COR-L47 (cell line): ENCODE data around the gene ACP6.

ENCODE experiments used
- DNase-seq: peaks from one replicate; lab custom pipeline; 2025; lab: John Stamatoyannopoulos, UW

Gene ACP6

GRCh38 chr1:147648933-147649332 is 21.4 kb downstream of the ACP6 start:
- DNase-seq, result no peak

GRCh38 chr1:147647796-147648633 is 22.3 kb downstream of the ACP6 start:
- no peak for DNase-seq

DNA sequence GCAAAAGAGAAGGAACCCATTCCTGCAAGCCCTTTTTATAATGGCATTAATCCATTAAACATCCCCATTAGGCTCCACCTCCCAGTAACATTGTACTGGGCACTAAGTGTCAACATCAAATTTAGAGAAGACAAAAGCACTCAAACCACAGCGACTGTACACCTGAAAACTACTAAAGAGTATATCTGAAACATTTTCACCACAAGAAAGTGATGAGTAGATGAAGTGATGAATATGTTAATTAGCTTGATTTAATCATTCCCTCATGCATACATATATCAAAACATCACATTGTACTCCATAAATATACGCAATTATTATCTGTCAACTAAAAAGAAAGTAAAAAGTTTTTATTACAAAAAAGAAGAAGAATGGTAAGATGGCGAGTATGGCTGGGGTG is 26.4 kb downstream of the ACP6 start:
- DNase-seq, result no peak

- peak; percentile 33 for DNase-seq
Observed at GRCh38 chr1:147641695-147642592, 28.4 kb downstream of the ACP6 start.

- DNase-seq, result no peak
Observed at GRCh38 chr1:147641291-147641690, 29.0 kb downstream of the ACP6 start.

GRCh38 chr1:147640553-147641165 is 29.7 kb downstream of the ACP6 start:
- DNase-seq, result peak; percentile 57

DNA sequence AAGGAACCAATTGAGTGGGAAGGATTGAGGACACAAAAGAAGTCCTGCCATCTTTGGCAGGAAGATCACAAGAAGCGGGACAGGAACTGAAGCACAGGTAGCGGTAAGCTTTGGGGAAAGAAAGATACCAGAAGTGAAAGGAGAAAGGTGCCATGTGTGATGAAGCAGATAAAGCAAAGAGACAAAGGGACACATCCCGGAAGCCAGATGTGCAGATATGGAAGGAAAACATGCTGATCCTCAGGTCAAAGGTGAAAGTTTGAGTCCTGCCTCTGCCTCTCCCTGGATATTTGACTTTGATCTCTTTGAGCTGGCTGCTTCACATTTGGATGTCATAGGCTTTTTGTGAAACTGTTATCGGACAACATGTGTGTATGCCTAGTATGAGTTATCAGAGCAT is 34.0 kb downstream of the ACP6 start:
- no peak for DNase-seq

GRCh38 chr1:147635342-147635741 is 35.0 kb downstream of the ACP6 start:
- no peak for DNase-seq

- DNase-seq, result no peak
Observed at GRCh38 chr1:147634645-147635044, 35.7 kb downstream of the ACP6 start.

GRCh38 chr1:147633759-147634158 is 36.6 kb downstream of the ACP6 start:
- no peak for DNase-seq

GRCh38 chr1:147631839-147632238 is 38.5 kb downstream of the ACP6 start:
- no peak for DNase-seq

GRCh38 chr1:147630447-147630846 is 39.9 kb downstream of the ACP6 start:
- no peak for DNase-seq

GRCh38 chr1:147630022-147630421 is 40.3 kb downstream of the ACP6 start:
- no peak for DNase-seq

GRCh38 chr1:147628441-147628840 is 41.9 kb downstream of the ACP6 start:
- no peak for DNase-seq

DNA sequence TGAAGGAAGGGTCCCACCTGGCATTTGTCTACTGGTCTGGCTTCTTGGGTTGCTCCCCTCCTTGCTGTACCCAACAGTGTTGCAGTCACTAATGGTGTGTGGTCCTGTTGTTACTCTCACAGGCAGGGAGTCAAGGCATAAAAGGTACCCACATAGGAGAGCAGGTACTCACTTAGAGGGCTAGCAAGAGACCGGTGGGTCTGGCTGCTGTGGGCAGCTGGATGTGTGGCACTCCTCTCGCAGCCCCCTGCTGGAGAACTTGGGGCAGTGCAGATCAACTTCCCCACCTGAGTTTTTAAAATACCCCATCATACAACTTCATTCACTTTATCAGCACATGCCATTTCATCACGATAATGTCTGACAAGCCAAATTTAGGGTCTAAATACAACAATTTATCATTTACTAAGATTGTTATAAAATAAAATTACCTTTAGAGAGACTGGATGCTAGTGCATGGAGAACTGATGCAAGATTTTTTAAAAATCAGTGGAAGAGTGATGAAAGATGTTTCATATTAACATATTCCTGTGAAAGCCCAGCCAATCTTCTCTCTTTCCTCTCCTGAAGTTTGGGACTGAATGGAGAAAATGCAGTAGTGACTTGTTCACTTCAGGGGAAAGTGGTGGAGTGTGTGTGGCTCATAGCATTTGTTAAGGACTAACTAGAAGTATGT is 42.8 kb downstream of the ACP6 start:
- DNase-seq, result peak; percentile 61

GRCh38 chr1:147626739-147627138 is 43.6 kb downstream of the ACP6 start:
- peak; percentile 40 for DNase-seq

GRCh38 chr1:147626291-147626690 is 44.0 kb downstream of the ACP6 start:
- DNase-seq, result no peak

DNA sequence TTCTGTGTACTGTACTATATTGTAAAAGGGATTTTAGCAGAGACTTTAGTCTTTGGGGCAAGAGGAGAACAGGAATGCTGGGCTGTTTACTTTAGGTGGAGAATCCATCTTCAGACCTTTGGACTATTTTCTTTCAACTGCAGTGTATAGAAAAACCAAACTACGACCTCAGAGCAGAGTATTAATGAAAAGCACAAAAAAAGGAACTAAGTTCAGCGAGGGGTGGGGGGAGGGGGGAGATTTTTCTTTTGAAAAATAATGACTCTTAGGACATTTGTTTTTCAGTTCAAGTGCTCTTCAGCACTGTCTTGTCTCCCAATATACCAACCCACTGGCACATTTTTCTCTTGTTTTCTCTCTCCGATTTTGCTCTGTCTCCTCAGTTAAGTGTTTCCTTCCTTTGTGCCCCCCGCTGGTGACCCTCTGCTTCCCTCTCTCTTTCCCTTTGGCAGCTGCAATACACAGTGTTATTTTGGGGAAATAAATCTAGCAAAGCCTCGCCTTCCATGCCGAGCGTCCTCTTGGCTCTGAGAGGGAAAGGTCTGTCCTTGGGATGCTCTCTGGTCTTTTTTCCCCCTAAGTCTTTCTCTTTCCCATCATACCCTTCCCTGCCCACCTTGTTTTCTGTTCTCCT is 44.8 kb downstream of the ACP6 start:
- peak; percentile 40 for DNase-seq

GRCh38 chr1:147624529-147624928 is 45.8 kb downstream of the ACP6 start:
- DNase-seq, result no peak

GRCh38 chr1:147624011-147624410 is 46.3 kb downstream of the ACP6 start:
- DNase-seq, result no peak

DNA sequence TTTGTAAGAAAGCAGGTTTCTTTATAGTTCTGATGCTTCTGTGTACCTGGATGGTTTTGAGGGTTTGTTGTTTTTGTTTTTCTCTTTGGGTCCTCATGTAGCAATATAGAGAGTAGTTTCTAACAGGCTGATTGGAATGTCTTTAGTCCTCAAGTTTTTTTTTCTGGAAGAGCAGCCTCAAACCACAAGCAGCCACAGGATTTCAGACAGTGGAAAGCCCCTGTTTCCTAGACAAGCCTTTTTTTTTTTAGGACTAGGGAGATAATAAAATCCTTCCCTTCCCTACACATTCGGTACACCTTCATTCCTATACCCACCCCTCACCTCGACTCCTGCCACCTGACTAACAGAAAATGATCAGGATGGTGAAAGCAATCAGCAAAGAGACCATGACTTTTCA is 47.6 kb downstream of the ACP6 start:
- no peak for DNase-seq

- DNase-seq, result no peak
Observed at GRCh38 chr1:147620543-147620942, 49.8 kb downstream of the ACP6 start.
